Peyer's patch (tissue), 4 donors: ENCODE results near the gene PDGFD.

Source experiments
- CTCF ChIP-seq, 6 experiments: fragments of 450-650 bp in 4 of 6; fragments of 200-600 bp in 2 of 6; sonication (generic) in 1 of 6; IDR thresholded peaks; one replicate each; pipeline ENCODE4 v1.5.1; 2017 to 2019; ENCODE audit warnings: antibody characterized with exemption in 6 of 6, mild to moderate bottlenecking in 3 of 6, moderate library complexity in 1 of 6
- POLR2A ChIP-seq, 2 donors: fragments of 450-650 bp; IDR thresholded peaks; one replicate each; pipeline ENCODE4 v1.5.1; 2017; ENCODE audit warnings: antibody characterized with exemption in 2 of 2, mild to moderate bottlenecking in 2 of 2, moderate library complexity in 2 of 2

GRCh38 chr11:104122836-104123235 is 41.1 kb downstream of the PDGFD start:
- TF ChIP-seq POLR2A (IDR thresholded peaks at IDR 0.05) (no peak), CTCF (IDR thresholded peaks at IDR 0.05) (no peak)
